Peyer's patch (tissue), 4 donors: ENCODE measurements around the gene ENTPD1.

Source experiments
- CTCF ChIP-seq, 6 experiments: fragments of 450-650 bp in 4 of 6; fragments of 200-600 bp in 2 of 6; sonication (generic) in 1 of 6; IDR thresholded peaks; one replicate each; pipeline ENCODE4 v1.5.1; 2017 to 2019; ENCODE audit warnings: antibody characterized with exemption in 6 of 6, mild to moderate bottlenecking in 3 of 6, moderate library complexity in 1 of 6
- POLR2A ChIP-seq, 2 donors: fragments of 450-650 bp; IDR thresholded peaks; one replicate each; pipeline ENCODE4 v1.5.1; 2017; ENCODE audit warnings: antibody characterized with exemption in 2 of 2, mild to moderate bottlenecking in 2 of 2, moderate library complexity in 2 of 2

GRCh38 chr10:95798096-95798855, 42.3 kb downstream of the ENTPD1 start:
- TF ChIP-seq POLR2A (IDR thresholded peaks at IDR 0.05): no peak
- no peak for TF ChIP-seq CTCF (IDR thresholded peaks at IDR 0.05)
